ENCODE measurements around the gene ERBB4.

The ERBB4 gene

DNA sequence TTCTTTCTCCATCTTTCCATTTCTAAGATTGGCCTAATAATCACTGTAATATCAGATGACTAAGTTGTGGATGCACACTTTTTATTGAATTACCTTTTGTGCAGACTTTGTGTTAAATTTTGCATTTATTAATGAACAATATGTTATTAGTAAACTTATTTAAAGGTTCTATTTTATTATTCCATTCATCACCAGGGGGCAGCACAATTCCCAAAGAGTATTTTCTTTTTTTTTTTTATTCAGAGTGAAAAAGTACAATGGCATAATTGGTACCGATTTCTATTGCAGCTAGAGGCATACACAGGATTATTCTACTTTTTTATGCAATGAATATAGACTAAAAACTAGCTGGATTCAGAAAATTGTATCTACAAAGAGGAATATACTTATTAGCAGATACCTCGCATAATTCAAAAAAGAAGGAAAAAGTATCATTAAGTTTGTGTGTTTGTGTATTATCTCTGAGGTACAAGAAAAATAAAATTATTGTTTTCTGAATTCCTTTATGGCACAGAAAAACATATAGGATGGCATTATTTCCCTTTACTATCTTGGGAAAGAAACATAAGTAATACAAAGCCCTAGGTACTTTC, 390.6 kb downstream of the ERBB4 start:
- TF ChIP-seq CTCF (IDR thresholded peaks at IDR 0.05), result peak; percentile 57

GRCh38 chr2:212146416-212146815, 392.2 kb downstream of the ERBB4 start:
- TF ChIP-seq CTCF (IDR thresholded peaks at IDR 0.05), result no peak

- TF ChIP-seq CTCF (IDR thresholded peaks at IDR 0.05), result no peak
Observed at GRCh38 chr2:212145121-212145520, 393.5 kb downstream of the ERBB4 start.

GRCh38 chr2:212142631-212143030, 396.0 kb downstream of the ERBB4 start:
- no peak for TF ChIP-seq CTCF (IDR thresholded peaks at IDR 0.05)

DNA sequence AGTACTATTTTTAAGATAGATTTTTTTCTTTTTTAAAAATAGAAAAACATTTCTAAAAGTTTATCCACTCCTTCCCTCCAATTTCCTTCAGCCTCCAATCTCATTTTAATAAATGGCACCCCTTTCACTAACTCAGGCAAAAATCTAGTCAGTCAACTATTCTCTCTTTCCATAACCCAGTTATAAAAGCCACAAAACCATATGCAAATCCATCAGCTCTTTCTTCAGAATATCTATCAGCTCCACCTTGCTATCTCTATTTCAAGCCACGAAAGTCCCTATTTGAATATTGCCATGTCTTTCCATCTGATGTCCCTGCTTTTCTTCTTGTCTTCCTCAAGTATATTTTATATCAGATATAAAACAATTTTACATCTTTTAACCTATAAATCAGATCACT, 397.1 kb downstream of the ERBB4 start:
- no peak for TF ChIP-seq CTCF (IDR thresholded peaks at IDR 0.05)

GRCh38 chr2:212136216-212136795, 402.3 kb downstream of the ERBB4 start:
- no peak for TF ChIP-seq CTCF (IDR thresholded peaks at IDR 0.05)

- no peak for TF ChIP-seq CTCF (IDR thresholded peaks at IDR 0.05)
Observed at GRCh38 chr2:212135739-212136138, 402.9 kb downstream of the ERBB4 start.

- no peak for TF ChIP-seq CTCF (IDR thresholded peaks at IDR 0.05)
Observed at GRCh38 chr2:212133337-212133736, 405.3 kb downstream of the ERBB4 start.
